ENCODE measurements around the gene CIPC. TPM values are rescaled to one million over a fixed set of nuclear protein-coding genes. Genes with fewer than 3 reads are reported as not detected.

The CIPC gene
- total and polyA plus RNA-seq, 2 of the 4 experiments (the other 2 are of a cell fraction): 6.6 to 12.9 TPM

DNA sequence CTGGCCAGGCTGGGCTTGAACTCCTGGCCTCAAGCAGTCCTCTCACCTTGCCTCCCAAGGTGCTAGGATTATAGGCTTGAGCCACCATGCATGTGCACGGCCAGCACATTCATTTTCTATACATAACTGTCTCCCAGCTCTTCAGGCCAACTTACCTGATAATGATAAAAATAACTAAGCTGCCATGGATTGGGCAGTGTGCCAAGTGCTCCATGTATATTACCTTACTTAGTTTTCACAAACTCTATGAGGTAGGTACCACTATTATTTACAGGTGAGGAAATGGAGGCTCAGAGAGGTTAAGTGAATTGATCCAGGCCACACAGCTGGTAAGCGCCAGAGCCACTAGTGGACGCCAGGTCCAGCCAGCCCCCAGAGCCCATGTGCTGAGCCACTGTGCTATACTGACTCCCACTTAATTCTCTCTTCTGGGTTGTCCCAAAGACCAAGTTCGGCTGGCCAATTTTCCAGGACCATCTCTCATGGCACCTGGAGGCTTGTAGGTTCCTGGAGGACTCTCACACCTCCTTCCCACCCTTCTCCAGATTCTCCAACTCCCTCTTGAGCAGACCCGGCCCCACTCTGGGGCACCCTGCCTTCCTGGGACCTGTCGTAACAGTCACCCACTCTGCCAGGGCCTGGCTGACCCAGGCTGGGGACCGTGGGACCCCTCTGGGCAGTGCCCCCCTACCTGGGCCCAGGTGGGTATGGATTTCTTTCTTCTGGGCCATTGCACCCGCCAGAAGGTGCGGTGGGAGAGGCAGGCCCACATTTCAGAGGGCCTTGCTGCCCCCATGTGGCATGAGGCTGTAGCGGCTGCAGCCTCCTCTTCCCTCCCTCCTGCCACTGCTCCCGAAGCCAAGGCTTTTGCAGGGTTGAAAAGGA, 30.2 kb upstream of the CIPC start (continued):
- TF ChIP-seq, protein P1, sequence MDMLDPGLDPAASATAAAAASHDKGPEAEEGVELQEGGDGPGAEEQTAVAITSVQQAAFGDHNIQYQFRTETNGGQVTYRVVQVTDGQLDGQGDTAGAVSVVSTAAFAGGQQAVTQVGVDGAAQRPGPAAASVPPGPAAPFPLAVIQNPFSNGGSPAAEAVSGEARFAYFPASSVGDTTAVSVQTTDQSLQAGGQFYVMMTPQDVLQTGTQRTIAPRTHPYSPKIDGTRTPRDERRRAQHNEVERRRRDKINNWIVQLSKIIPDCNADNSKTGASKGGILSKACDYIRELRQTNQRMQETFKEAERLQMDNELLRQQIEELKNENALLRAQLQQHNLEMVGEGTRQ (IDR thresholded peaks at IDR 0.05; ENCODE audit: low read depth, low read length): no peak

- H2BK20ac ChIP-seq (ENCODE audit: low read depth, low read length): no peak overlapping the region
- H3K9ac ChIP-seq (ENCODE audit: low read depth, low read length): no peak overlapping the region
- H3K4me2 ChIP-seq (ENCODE audit: low read depth, low read length): no peak overlapping the region
- H2AK5ac ChIP-seq (ENCODE audit: low read depth, low read length): no peak overlapping the region
- in situ Hi-C loops (cut with MboI; ENCODE audit: low sequenced_read_pairs): loop anchor here (25.0 kb wide), 1 partner anchor 1081 kb away; the partner anchor contains the start of genes IFT43 and TGFB3
- H2BK120ac ChIP-seq (ENCODE audit: low read depth, low read length): no peak overlapping the region
- no peaks in the 10 kb centered on the region for H3K27me3 ChIP-seq (ENCODE audit: control insufficient read depth, insufficient read depth, low read length)
- no peak overlapping the region for H2BK5ac ChIP-seq (ENCODE audit: low read depth, low read length, poor library complexity, severe bottlenecking)
- no peak overlapping the region for H3K18ac ChIP-seq (ENCODE audit: low read depth, low read length)
- H2AK9ac ChIP-seq (replicated peaks; ENCODE audit: low read depth, low read length, poor library complexity): no peak overlapping the region
- H2BK15ac ChIP-seq (ENCODE audit: low read depth, low read length): no peak overlapping the region
- no peak overlapping the region for H4K91ac ChIP-seq (ENCODE audit: insufficient read depth, low read depth, low read length)
- no peak overlapping the region for H3K14ac ChIP-seq (replicated peaks; ENCODE audit: low read depth, low read length)
- H3K36me3 ChIP-seq (ENCODE audit: control insufficient read depth, insufficient read depth, low read length): no peaks in the 10 kb centered on the region
- ATAC-seq (ENCODE audit: low read depth) (no peak), DNase-seq (no peak)
- no peak overlapping the region for H4K5ac ChIP-seq (ENCODE audit: low read depth, low read length)
- dilution Hi-C loops (cut with HindIII; ENCODE audit: low sequenced_read_pairs, unreplicated experiment): no loop called here
- H4K20me1 ChIP-seq (ENCODE audit: insufficient read depth, low read length): no peaks in the 10 kb centered on the region
- 0 out of 2 replicates have a peak, but pooled peaks cover 4% of the 10 kb centered on the region for H3K9me1 ChIP-seq (ENCODE audit: insufficient read depth, low read length)
- WGBS, 2 experiments (ENCODE audit: extremely low coverage in 2 of 2, insufficient read length in 1 of 2): no CpG with 5 or more reads among the region's 5 CpGs
- H3K79me1 ChIP-seq (ENCODE audit: low read depth in 1 of 2, low read length in 2 of 2): no peaks in the 10 kb centered on the region
- H3K56ac ChIP-seq (ENCODE audit: extremely low read depth, insufficient read depth, low read length): no peak overlapping the region
- no peak overlapping the region for H3K27ac ChIP-seq (ENCODE audit: insufficient read depth, low read length)
- no peak overlapping the region for H2AFZ ChIP-seq (replicated peaks; ENCODE audit: low read length, poor library complexity)
- intact Hi-C loops (cut with micrococcal nuclease): loop anchor here (1.0 kb wide), 3 partner anchors 40 to 155 kb away; partner anchors contain the start of gene IRF2BPL
- no peak overlapping the region for H3K4me3 ChIP-seq (ENCODE audit: insufficient read depth, low read depth, low read length)
- no peaks in the 10 kb centered on the region for H3K9me3 ChIP-seq (ENCODE audit: control insufficient read depth, insufficient read depth, low read length)
- BruUV-seq (replicated peaks): no TSS peak
- no peak overlapping the region for H4K8ac ChIP-seq (ENCODE audit: low read depth in 2 of 2, low read length in 2 of 2)
- peaks cover 3% of the 10 kb centered on the region for H3K4me1 ChIP-seq (ENCODE audit: control insufficient read depth, insufficient read depth, low read length)
- ChIA-PET POLR2A (ENCODE audit: unreplicated experiment) (no interaction called here), CTCF (interaction anchor here (0.9 to 6.0 kb wide), 7 partner anchors 42 to 359 kb away, joined by 3 to 111 read pairs (median 4); no protein-coding TSS in a partner anchor)
- no peak for TF ChIP-seq RFX5 (IDR thresholded peaks at IDR 0.05; ENCODE audit: low read depth, low read length)
- no peak for TF ChIP-seq FOS (IDR thresholded peaks at IDR 0.05; ENCODE audit: low read depth, low read length)
- no peak for TF ChIP-seq RCOR1 (IDR thresholded peaks at IDR 0.05; ENCODE audit: insufficient replicate concordance, low read length)
- no peak overlapping the region for H3K4ac ChIP-seq (ENCODE audit: low read depth, low read length)
- no peak overlapping the region for H3K23ac ChIP-seq (ENCODE audit: low read depth, low read length)
Measured at GRCh38 chr14:77068517-77069200, 29.4 kb upstream of the CIPC start.

Data from IMR-90 (cell line).